Endothelial cell (in vitro differentiated cells): Measurements from ENCODE around the gene TBRG4. TPM values are rescaled to one million over a fixed set of nuclear protein-coding genes. Genes with fewer than 3 reads are reported as not detected.

Experiments
- DNase-seq: peaks from one replicate; pipeline ENCODE4 v3.0.0; 2021; ENCODE audit warnings: low spot score
- H3K27ac Mint-ChIP-seq: one replicate; pipeline ENCODE4 v1.8.0; 2021; ENCODE audit warnings: mixed read lengths, inconsistent platforms; ENCODE audit not compliant: unreplicated experiment
- H3K27me3 Mint-ChIP-seq: one replicate; pipeline ENCODE4 v1.8.0; 2021; ENCODE audit warnings: mild to moderate bottlenecking, moderate library complexity, mixed read lengths, inconsistent platforms; ENCODE audit not compliant: unreplicated experiment
- H3K36me3 Mint-ChIP-seq: one replicate; pipeline ENCODE4 v1.8.0; 2021; ENCODE audit warnings: mild to moderate bottlenecking, low read depth, mixed read lengths, inconsistent platforms; ENCODE audit not compliant: unreplicated experiment
- H3K4me1 Mint-ChIP-seq: one replicate; pipeline ENCODE4 v1.8.0; 2021; ENCODE audit warnings: mild to moderate bottlenecking, mixed read lengths, inconsistent platforms; ENCODE audit not compliant: unreplicated experiment
- H3K4me3 Mint-ChIP-seq: one replicate; pipeline ENCODE4 v1.8.0; 2021; ENCODE audit warnings: mild to moderate bottlenecking, mixed read lengths, inconsistent platforms; ENCODE audit not compliant: unreplicated experiment
- H3K9me3 Mint-ChIP-seq: one replicate; pipeline ENCODE4 v1.8.0; 2021; ENCODE audit warnings: mixed read lengths, inconsistent platforms; ENCODE audit not compliant: unreplicated experiment
- total RNA-seq: library from RNA; stranded (reverse); fragmentation: NEBNext Ultra II Directional; extraction: Animal tissue kit (Norgen Biotek cat#: 25700); gene quantifications from one replicate; pipeline ENCODE4 v1.2.1, GENCODE V29; 2021; ENCODE audit not compliant: unreplicated experiment
- TF ChIP-seq, protein P1 (sequence below): fragments of 200-600 bp; sonication (generic); IDR thresholded peaks from one replicate; pipeline ENCODE4 v1.5.0; 2021; ENCODE audit warnings: antibody characterized with exemption; ENCODE audit not compliant: unreplicated experiment

Gene TBRG4
- total RNA-seq, 1 donor from 2014 or later = 48.1 TPM

GRCh38 chr7:45060295-45060694, 51.2 kb downstream of the TBRG4 start:
- no peak overlapping the region for H3K27ac Mint-ChIP-seq
- no peak overlapping the region for H3K4me3 Mint-ChIP-seq
- no peaks in the 10 kb centered on the region for H3K9me3 Mint-ChIP-seq
- H3K27me3 Mint-ChIP-seq = no peaks in the 10 kb centered on the region
- H3K4me1 Mint-ChIP-seq = peaks cover 23% of the 10 kb centered on the region
- no peak for DNase-seq
- H3K36me3 Mint-ChIP-seq = peaks cover 13% of the 10 kb centered on the region
- TF ChIP-seq, protein P1, sequence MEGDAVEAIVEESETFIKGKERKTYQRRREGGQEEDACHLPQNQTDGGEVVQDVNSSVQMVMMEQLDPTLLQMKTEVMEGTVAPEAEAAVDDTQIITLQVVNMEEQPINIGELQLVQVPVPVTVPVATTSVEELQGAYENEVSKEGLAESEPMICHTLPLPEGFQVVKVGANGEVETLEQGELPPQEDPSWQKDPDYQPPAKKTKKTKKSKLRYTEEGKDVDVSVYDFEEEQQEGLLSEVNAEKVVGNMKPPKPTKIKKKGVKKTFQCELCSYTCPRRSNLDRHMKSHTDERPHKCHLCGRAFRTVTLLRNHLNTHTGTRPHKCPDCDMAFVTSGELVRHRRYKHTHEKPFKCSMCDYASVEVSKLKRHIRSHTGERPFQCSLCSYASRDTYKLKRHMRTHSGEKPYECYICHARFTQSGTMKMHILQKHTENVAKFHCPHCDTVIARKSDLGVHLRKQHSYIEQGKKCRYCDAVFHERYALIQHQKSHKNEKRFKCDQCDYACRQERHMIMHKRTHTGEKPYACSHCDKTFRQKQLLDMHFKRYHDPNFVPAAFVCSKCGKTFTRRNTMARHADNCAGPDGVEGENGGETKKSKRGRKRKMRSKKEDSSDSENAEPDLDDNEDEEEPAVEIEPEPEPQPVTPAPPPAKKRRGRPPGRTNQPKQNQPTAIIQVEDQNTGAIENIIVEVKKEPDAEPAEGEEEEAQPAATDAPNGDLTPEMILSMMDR = no peak

- no peaks in the 10 kb centered on the region for H3K9me3 Mint-ChIP-seq
- H3K36me3 Mint-ChIP-seq = peaks cover 6% of the 10 kb centered on the region
- no peak overlapping the region for H3K4me3 Mint-ChIP-seq
- no peaks in the 10 kb centered on the region for H3K27me3 Mint-ChIP-seq
- peaks cover 23% of the 10 kb centered on the region for H3K4me1 Mint-ChIP-seq
- TF ChIP-seq, protein P1 = no peak
- no peak for DNase-seq
- H3K27ac Mint-ChIP-seq = peak overlapping the region; percentile 26
Observed at GRCh38 chr7:45057878-45058277, 53.6 kb downstream of the TBRG4 start.

- Mint-ChIP-seq H3K4me1 (peaks cover 16% of the 10 kb centered on the region), H3K4me3 (no peak overlapping the region), H3K36me3 (peaks cover 7% of the 10 kb centered on the region), H3K27me3 (no peaks in the 10 kb centered on the region), H3K27ac (no peak overlapping the region), H3K9me3 (no peaks in the 10 kb centered on the region)
- DNase-seq = no peak
- TF ChIP-seq, protein P1 = no peak
Observed at GRCh38 chr7:45055594-45056219, 55.8 kb downstream of the TBRG4 start.

- Mint-ChIP-seq H3K4me1 (peaks cover 14% of the 10 kb centered on the region), H3K4me3 (no peak overlapping the region), H3K27ac (no peak overlapping the region), H3K36me3 (peaks cover 12% of the 10 kb centered on the region), H3K9me3 (no peaks in the 10 kb centered on the region), H3K27me3 (no peaks in the 10 kb centered on the region)
- no peak for DNase-seq
- TF ChIP-seq, protein P1 = no peak
Observed at GRCh38 chr7:45055016-45055415, 56.5 kb downstream of the TBRG4 start.

- H3K4me3 Mint-ChIP-seq = no peak overlapping the region
- H3K9me3 Mint-ChIP-seq = no peaks in the 10 kb centered on the region
- H3K27me3 Mint-ChIP-seq = no peaks in the 10 kb centered on the region
- H3K27ac Mint-ChIP-seq = no peak overlapping the region
- DNase-seq = no peak
- H3K4me1 Mint-ChIP-seq = peaks cover 14% of the 10 kb centered on the region
- TF ChIP-seq, protein P1 = no peak
- H3K36me3 Mint-ChIP-seq = peaks cover 12% of the 10 kb centered on the region
Observed at GRCh38 chr7:45054442-45054841, 57.1 kb downstream of the TBRG4 start.
